Suprapubic skin (tissue), 4 donors: ENCODE results near the gene CALCOCO2. TPM values are rescaled to one million over a fixed set of nuclear protein-coding genes. Genes with fewer than 3 reads are reported as not detected.

Experiments
- DNase-seq, 2 donors: peaks; one replicate each; pipeline ENCODE4 v3.0.0-alpha.2; 2019; ENCODE audit warnings: low spot score in 2 of 2
- H3K27ac ChIP-seq: fragments of 200-600 bp; sonication (generic); one replicate; pipeline ENCODE4 v1.5.1; 2019
- H3K27me3 ChIP-seq: fragments of 200-600 bp; sonication (generic); one replicate; pipeline ENCODE4 v1.5.1; 2019
- H3K36me3 ChIP-seq: fragments of 200-600 bp; sonication (generic); one replicate; pipeline ENCODE4 v1.5.1; 2019
- H3K4me1 ChIP-seq: fragments of 200-600 bp; sonication (generic); one replicate; pipeline ENCODE4 v1.5.1; 2019
- H3K4me3 ChIP-seq: fragments of 200-600 bp; sonication (generic); one replicate; pipeline ENCODE4 v1.5.1; 2019; ENCODE audit warnings: mild to moderate bottlenecking
- H3K9me3 ChIP-seq: fragments of 200-600 bp; sonication (generic); one replicate; pipeline ENCODE4 v1.5.1; 2019
- CTCF ChIP-seq, 2 donors: fragments of 200-600 bp in 1 of 2; fragments of 450-650 bp in 1 of 2; sonication (generic) in 1 of 2; IDR thresholded peaks; one replicate each; pipeline ENCODE4 v1.5.1; 2016 to 2019; ENCODE audit warnings: antibody characterized with exemption in 2 of 2, mild to moderate bottlenecking in 1 of 2, moderate library complexity in 1 of 2
- EP300 ChIP-seq: sonication (generic); formaldehyde crosslinking; IDR thresholded peaks from one replicate; pipeline ENCODE4 v1.6.1; 2017; ENCODE audit warnings: antibody characterized with exemption
- POLR2A ChIP-seq, 2 donors: fragments of 450-650 bp; IDR thresholded peaks; one replicate each; pipeline ENCODE4 v1.6.1; 2017; ENCODE audit warnings: antibody characterized with exemption in 2 of 2, mild to moderate bottlenecking in 2 of 2, moderate library complexity in 2 of 2
- POLR2AphosphoS5 ChIP-seq, 3 donors: sonication (generic); formaldehyde crosslinking; IDR thresholded peaks; one replicate each; pipeline ENCODE4 v1.6.1; 2017; ENCODE audit warnings: antibody characterized with exemption in 3 of 3
- WGBS: methylation state at CpG from one replicate; pipeline ENCODE4 v1.1.5; 2018; 5-methylcytosine and 5-hydroxymethylcytosine counted together
- total RNA-seq, 4 donors: library from RNA; depleted of rRNA; stranded (reverse); fragments of >200 nt; gene quantifications; one replicate each; pipeline ENCODE4 v1.1.0, GENCODE V29; 2016

The CALCOCO2 gene
- total RNA-seq, 4 donors from 2014 or later: 87.2 to 133 (median 102) TPM

GRCh38 chr17:48904428-48904827 is 73.6 kb downstream of the CALCOCO2 start:
- Histone ChIP-seq H3K9me3 (no peaks in the 10 kb centered on the region), H3K4me3 (no peak overlapping the region), H3K4me1 (peaks cover 13% of the 10 kb centered on the region), H3K27ac (no peak overlapping the region), H3K27me3 (no peaks in the 10 kb centered on the region), H3K36me3 (no peaks in the 10 kb centered on the region)
- DNase-seq: no peak
- TF ChIP-seq EP300: no peak
- TF ChIP-seq CTCF (IDR thresholded peaks at IDR 0.05): no peak
- no peak for TF ChIP-seq POLR2A (IDR thresholded peaks at IDR 0.05)
- TF ChIP-seq POLR2AphosphoS5 (IDR thresholded peaks at IDR 0.05): no peak
- 91% methylated on average over 7 of the region's 7 CpGs for WGBS

GRCh38 chr17:48905987-48906515 is 75.2 kb downstream of the CALCOCO2 start:
- TF ChIP-seq POLR2AphosphoS5 (IDR thresholded peaks at IDR 0.05): no peak
- TF ChIP-seq EP300: no peak
- TF ChIP-seq POLR2A (IDR thresholded peaks at IDR 0.05): no peak
- TF ChIP-seq CTCF (IDR thresholded peaks at IDR 0.05): no peak
- no peaks in the 10 kb centered on the region for H3K9me3 ChIP-seq
- DNase-seq: no peak
- peaks cover 29% of the 10 kb centered on the region for H3K4me1 ChIP-seq
- H3K4me3 ChIP-seq: no peak overlapping the region
- no peaks in the 10 kb centered on the region for H3K36me3 ChIP-seq
- WGBS: 57% methylated on average over 9 of the region's 9 CpGs
- no peaks in the 10 kb centered on the region for H3K27me3 ChIP-seq
- no peak overlapping the region for H3K27ac ChIP-seq

- peaks cover 36% of the 10 kb centered on the region for H3K4me1 ChIP-seq
- peak overlapping the region; percentile 96 for H3K27ac ChIP-seq
- H3K27me3 ChIP-seq: no peaks in the 10 kb centered on the region
- peak overlapping the region; percentile 96 for H3K4me3 ChIP-seq
- H3K9me3 ChIP-seq: no peaks in the 10 kb centered on the region
- WGBS: 38% methylated on average over 2 of the region's 2 CpGs
- no peak for TF ChIP-seq EP300
- H3K36me3 ChIP-seq: peaks cover under 1% of the 10 kb centered on the region
- DNase-seq: no peak
Observed at GRCh38 chr17:48907713-48908046, 76.8 kb downstream of the CALCOCO2 start.

GRCh38 chr17:48908047-48908843 is 77.4 kb downstream of the CALCOCO2 start, which contains the start of gene UBE2Z:
Gene UBE2Z, plus strand, starts transcription at chr17:48908407. Its CDS starts 97 bp downstream, at chr17:48908504.
- Histone ChIP-seq H3K4me3 (peak within 1 kb of the TSS; percentile 96), H3K27ac (peak within 1 kb of the TSS; percentile 96), H3K4me1 (peaks cover 39% of the 10 kb centered on the region), H3K36me3 (peaks cover 6% of the 10 kb centered on the region), H3K9me3 (no peaks in the 10 kb centered on the region), H3K27me3 (no peaks in the 10 kb centered on the region)
- peak; percentile 15 to 94 (median 82) for TF ChIP-seq POLR2AphosphoS5 (IDR thresholded peaks at IDR 0.05)
- TF ChIP-seq CTCF (IDR thresholded peaks at IDR 0.05): no peak
- peak; percentile 49 for TF ChIP-seq EP300
- peak; percentile 40 to 69 for TF ChIP-seq POLR2A (IDR thresholded peaks at IDR 0.05)
- WGBS: under 1% methylated on average over 37 of the region's 81 CpGs
- peak; percentile 96 for DNase-seq

GRCh38 chr17:48908853-48909394 is 78.1 kb downstream of the CALCOCO2 start:
- WGBS: 2% methylated on average over 28 of the region's 36 CpGs

More at GRCh38 chr17:48908853-48909394, 78.1 kb downstream of the CALCOCO2 start:
- DNase-seq: peak; percentile 84 to 90
- peak overlapping the region; percentile 96 for H3K4me3 ChIP-seq
- H3K27me3 ChIP-seq: no peaks in the 10 kb centered on the region
- no peak for TF ChIP-seq CTCF (IDR thresholded peaks at IDR 0.05)
- TF ChIP-seq EP300: no peak
- H3K9me3 ChIP-seq: no peaks in the 10 kb centered on the region
- H3K27ac ChIP-seq: peak overlapping the region; percentile 96
- peaks cover 39% of the 10 kb centered on the region for H3K4me1 ChIP-seq
- peaks cover 13% of the 10 kb centered on the region for H3K36me3 ChIP-seq
